ENCODE measurements around the gene GAB1. TPM values are rescaled to one million over a fixed set of nuclear protein-coding genes. Genes with fewer than 3 reads are reported as not detected.

The GAB1 gene
- total RNA-seq, 1 donor from 2014 or later, result 24.4 TPM

- DNase-seq (ENCODE audit: low read depth in 2 of 2), result peak; percentile 79 to 88
Observed at GRCh38 chr4:143411527-143412419, 75.1 kb downstream of the GAB1 start.

- DNase-seq (ENCODE audit: low read depth in 2 of 2), result no peak
Observed at GRCh38 chr4:143412420-143412758, 75.7 kb downstream of the GAB1 start.

- DNase-seq (ENCODE audit: low read depth in 2 of 2), result no peak
Observed at GRCh38 chr4:143417679-143418403, 81.2 kb downstream of the GAB1 start.

GRCh38 chr4:143420227-143420626, 83.6 kb downstream of the GAB1 start:
- peak; percentile 64 to 97 for DNase-seq (ENCODE audit: low read depth in 2 of 2)

DNA sequence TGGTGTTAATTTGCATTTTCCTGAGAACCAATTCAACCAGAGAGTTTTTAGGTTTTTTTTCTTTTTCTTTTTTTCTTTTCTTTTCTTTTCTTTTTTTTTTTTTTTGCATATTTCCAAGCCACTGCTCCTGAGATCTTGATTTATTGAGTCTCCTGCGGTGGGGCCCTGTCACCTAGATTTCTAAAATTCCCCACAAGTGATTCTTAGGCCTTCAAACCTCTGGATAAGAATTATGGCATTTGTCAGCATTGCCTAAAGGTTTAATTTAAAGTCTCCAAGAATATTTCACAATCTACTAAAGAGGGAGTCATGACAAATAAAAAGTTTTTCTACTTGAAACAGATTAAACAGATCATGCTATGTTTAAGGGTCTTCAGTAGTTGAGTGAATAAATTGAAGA, 84.9 kb downstream of the GAB1 start:
- no peak for DNase-seq (ENCODE audit: low read depth in 2 of 2)

- no peak for DNase-seq (ENCODE audit: low read depth in 2 of 2)
Observed at GRCh38 chr4:143424276-143424675, 87.6 kb downstream of the GAB1 start.

DNA sequence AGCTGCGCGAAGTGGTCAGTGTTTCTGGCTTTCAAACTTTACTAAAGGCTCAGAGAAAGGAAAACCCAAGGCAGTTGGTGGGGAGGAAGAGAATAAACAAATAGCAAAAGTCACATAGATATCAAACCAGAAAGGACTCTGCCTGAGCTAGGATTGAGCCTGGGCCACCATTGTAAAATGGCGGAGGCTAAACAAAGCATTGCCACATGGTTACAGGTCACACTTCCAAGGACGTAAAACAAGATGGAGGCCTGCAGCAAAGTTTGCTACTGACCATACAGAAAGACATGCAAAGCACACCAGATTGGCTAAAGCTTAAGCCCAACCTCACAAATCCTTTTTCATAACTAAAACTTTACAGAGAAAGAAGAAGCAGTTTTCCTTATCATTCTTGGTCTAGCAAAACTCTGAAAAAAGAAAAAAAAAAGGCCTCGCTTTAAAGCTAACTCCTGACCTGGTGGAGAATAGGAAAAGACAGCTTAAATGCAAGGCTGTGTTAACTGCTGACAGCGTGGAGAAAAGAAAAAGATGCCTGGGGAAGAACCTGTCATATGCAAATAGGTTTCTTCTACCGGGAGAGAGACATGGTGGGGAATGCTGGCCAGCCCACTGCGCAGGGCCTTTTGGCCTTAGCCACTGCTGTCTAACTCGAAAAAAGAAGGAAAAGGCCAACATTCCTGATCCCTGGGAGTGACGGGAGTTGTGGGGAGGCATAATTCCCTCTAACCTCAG, 95.0 kb downstream of the GAB1 start:
- no peak for DNase-seq (ENCODE audit: low read depth in 2 of 2)

DNA sequence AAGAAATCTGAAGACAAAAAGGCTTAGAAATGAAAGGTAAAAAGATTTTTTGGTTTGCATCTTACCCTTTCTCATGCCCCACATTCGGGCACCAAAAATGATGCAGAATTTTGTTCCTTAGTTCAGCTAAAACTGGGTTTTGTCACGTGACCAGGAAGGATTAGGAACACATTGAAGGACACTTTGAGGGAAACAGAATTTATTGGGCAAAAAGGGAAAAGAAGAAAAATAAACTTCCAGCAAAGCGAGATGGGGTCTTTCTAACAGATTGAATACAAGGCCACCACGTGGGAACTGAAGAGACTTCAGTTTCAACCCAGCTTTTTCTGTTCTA, 95.5 kb downstream of the GAB1 start:
- no peak for DNase-seq (ENCODE audit: low read depth in 2 of 2)

DNA sequence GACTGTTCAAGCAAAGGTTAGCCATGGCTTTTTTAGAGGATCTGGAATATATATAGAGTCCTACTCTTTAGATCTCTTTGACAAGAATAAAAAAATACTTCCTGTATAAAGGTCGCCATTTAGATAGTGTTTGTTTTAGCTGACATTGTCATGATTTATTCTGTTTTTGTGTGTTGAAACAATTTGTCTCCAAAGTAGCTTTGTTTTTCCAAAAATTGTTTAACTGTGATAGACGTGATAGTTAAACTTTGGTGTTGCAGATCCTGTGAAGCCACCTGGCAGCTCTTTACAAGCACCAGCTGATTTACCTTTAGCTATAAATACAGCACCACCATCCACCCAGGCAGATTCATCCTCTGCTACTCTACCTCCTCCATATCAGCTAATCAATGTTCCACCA, 96.6 kb downstream of the GAB1 start:
- DNase-seq (ENCODE audit: low read depth in 2 of 2), result peak in 1 of 2 donors; percentile 59

DNA sequence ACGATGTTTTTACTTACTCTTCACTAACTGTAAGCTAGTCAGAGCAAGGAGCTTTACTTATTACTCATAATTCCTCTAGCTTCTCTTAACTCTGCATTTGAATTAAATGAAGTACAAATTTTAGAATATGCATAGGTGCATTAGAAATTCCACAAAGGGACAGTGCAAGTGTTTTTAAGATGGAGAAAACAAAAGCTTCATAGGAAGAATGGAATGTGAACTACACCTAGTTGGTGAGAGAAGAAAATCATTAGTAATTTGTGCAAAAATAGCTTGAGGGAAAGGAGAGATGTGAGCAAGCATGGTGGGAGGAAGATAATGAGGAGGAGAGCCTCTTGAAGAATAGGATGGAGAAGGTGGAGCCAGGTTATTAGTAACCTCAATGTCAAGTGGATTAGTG, 99.3 kb downstream of the GAB1 start:
- DNase-seq (ENCODE audit: low read depth in 2 of 2), result no peak

DNA sequence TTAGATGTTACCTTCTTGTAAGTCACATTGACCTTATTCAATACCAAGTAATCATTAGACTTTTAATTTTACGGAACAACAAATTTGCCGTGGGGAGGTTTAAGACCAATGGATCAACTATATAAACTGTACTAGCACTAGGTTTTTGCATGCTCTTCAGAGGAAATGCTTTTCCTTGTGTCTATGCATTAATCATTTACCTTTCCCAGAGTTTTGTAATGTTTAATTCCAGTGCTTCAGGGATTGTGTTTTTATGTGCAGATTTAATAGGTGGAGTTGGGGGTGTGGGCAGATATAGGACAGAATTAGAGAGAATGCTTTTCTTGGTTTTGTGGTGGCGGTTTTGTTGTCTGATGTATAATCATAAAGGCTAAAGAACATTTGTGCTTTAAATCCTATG, 100.8 kb downstream of the GAB1 start:
- DNase-seq (ENCODE audit: low read depth in 2 of 2), result no peak

GRCh38 chr4:143437937-143438336, 101.3 kb downstream of the GAB1 start:
- no peak for DNase-seq (ENCODE audit: low read depth in 2 of 2)

GRCh38 chr4:143438710-143439109, 102.0 kb downstream of the GAB1 start:
- peak; percentile 33 to 34 for DNase-seq (ENCODE audit: low read depth in 2 of 2)

GRCh38 chr4:143441109-143441508, 104.4 kb downstream of the GAB1 start:
- no peak for DNase-seq (ENCODE audit: low read depth in 2 of 2)

DNA sequence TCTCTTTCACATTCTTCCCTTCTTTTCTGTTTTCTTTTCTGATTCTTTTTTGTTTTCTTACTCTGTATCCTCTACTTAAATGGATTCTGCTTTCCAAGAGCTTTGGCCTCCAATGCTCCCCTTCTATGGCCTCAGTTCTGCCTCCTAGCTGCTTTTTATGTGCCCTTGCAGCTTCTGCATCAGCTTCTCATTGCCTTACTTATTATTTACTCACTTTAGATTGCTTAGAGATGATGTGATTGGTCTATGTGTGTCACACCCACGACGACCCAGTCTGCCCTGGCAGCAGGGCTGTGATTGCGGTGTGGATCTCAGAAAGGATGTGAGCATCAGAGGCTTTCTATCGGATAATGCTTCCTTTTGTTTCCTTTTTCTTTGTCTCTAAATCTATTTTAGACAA, 105.0 kb downstream of the GAB1 start:
- DNase-seq (ENCODE audit: low read depth in 2 of 2), result peak in 1 of 2 donors; percentile 6

GRCh38 chr4:143443728-143444127, 107.1 kb downstream of the GAB1 start:
- no peak for DNase-seq (ENCODE audit: low read depth in 2 of 2)

DNA sequence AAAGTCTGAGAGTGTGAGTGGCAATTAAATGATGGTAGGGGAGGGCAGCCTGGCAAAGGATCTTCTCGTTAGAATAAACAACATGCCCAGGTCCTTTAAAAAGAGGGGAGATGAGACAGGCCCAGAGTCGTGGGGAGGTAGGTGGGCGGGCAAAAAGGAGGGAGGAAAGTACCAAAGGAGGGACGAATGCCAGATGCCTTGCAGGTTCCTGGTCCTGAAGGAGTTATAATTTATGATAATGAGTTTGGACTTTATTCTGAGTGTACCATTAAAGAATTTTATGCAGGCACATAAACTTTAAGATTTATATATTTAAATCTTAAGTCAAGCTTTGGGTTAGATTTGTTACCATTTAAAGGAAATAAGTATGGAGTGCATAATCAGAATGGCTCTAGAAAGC, 114.5 kb downstream of the GAB1 start:
- no peak for DNase-seq (ENCODE audit: low read depth in 2 of 2)

DNA sequence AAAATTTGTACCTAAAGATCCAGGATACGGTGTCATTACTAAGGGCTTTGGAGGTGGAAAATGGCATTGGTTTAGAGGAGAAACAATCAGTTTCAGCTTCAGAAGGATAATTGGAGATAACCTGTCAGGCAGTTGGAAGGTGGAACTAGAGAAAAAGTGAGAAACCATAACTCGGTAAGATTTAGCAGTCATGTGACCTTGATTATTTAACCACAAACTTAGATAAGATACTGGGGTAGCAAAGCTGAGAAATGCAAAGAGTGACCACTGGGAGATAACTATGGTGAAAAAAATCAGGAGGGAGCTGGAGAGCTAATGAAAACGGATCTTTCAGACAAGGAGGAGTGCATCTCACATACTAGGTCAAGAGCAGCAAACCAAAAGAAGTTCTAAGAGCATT, 118.5 kb downstream of the GAB1 start:
- no peak for DNase-seq (ENCODE audit: low read depth in 2 of 2)

DNA sequence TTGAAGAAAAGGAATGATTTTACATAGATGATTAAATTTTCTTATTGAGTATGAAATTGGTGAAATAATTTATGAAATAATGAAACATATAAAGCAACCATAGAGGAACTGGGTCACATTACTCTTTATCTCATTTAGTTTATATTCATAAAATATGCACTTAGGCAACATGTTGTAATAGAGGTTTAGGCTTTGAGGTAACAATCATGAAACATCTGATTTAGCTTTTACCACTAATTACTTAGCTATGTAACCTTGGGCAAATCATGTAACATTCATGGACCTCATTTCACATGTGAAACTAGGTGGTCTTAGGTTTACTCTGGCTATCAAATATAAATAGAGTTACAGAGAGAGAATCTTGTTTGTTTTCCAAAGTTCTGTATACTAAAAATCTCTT, 122.3 kb downstream of the GAB1 start:
- no peak for DNase-seq (ENCODE audit: low read depth in 2 of 2)

DNA sequence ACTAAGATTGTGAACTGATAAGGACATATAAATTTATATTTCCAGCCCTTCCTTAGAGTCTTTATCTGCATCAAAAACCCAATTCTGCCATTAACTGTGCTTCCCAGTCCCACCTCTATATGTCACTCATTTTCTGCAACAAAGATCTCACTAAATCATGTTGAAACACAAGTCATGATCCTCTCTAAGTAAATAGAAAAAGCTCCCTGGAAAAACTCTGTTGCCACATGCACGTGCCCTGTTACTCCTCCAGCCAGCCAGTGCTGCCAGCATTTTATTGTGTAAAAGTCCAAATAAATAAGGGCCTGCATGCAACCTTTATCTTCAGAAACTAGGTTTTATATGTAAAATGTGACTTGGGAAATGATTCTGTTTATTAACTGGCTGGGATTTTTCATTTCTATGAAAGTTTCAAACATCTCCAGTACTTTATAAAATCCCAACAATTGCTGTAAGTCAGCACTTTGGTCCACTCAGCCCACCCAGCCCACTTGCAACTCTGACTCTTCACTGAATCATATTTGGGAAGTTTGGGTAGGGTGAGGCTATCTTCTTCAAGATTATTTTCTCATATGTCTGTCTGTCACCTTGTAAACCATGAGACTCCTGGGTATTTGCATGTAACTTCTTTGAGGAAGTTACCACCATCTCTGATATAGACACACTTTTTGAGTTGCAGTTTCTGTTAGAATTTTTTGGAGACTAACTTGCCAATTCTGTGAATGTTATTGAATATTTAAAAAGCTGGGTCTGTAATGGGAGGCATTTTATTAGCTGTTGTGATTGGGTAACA, 136.9 kb downstream of the GAB1 start:
- DNase-seq (ENCODE audit: low read depth in 2 of 2), result no peak

DNA sequence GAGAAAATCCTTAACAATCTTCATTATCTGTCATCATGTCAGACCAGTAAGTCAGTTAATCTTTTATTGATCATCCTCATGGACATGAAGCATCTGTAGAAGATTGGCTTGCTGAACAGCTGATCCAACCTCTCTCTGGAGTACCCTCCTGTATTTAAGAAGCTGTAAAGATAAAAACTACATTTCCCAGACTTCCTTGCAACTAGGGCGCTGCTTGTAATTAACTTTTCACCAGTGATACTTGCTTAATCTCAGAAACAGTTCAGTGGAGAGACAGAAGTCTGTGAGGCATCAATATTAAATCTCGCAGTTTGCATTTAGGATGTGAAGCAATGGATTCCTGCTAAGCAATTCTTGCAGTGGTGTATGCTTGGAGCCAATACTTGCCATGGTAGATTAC, 140.8 kb downstream of the GAB1 start:
- no peak for DNase-seq (ENCODE audit: low read depth in 2 of 2)

GRCh38 chr4:143481361-143481760, 144.7 kb downstream of the GAB1 start:
- DNase-seq (ENCODE audit: low read depth in 2 of 2), result no peak

Measured in lung microvascular endothelial cell (primary cell).